Osteocyte (in vitro differentiated cells): Measurements from ENCODE around the gene NRXN2. TPM values are rescaled to one million over a fixed set of nuclear protein-coding genes. Genes with fewer than 3 reads are reported as not detected.
"Not testable (repeated sequence)": the region's sequence is repeated elsewhere in the genome, so short reads cannot be mapped to it uniquely, and the experiment has no call there.

ENCODE experiments used
- DNase-seq: peaks from one replicate; pipeline ENCODE4 v3.0.0; 2021; ENCODE audit warnings: mixed read lengths; ENCODE audit not compliant: unreplicated experiment; ENCODE audit errors: extremely low spot score
- H3K27ac Mint-ChIP-seq: one replicate; pipeline ENCODE4 v1.8.0; 2021; ENCODE audit warnings: mild to moderate bottlenecking, mixed read lengths; ENCODE audit not compliant: unreplicated experiment
- H3K27me3 Mint-ChIP-seq: one replicate; pipeline ENCODE4 v1.8.0; 2021; ENCODE audit warnings: mixed read lengths; ENCODE audit not compliant: unreplicated experiment
- H3K36me3 Mint-ChIP-seq: one replicate; pipeline ENCODE4 v1.8.0; 2021; ENCODE audit warnings: mixed read lengths; ENCODE audit not compliant: unreplicated experiment
- H3K4me1 Mint-ChIP-seq: one replicate; pipeline ENCODE4 v1.8.0; 2021; ENCODE audit warnings: mixed read lengths; ENCODE audit not compliant: unreplicated experiment
- H3K4me3 Mint-ChIP-seq: one replicate; pipeline ENCODE4 v1.8.0; 2021; ENCODE audit warnings: mild to moderate bottlenecking, moderate library complexity, mixed read lengths; ENCODE audit not compliant: unreplicated experiment
- H3K9me3 Mint-ChIP-seq: one replicate; pipeline ENCODE4 v1.8.0; 2021; ENCODE audit warnings: mixed read lengths; ENCODE audit not compliant: unreplicated experiment
- CTCF ChIP-seq: fragments of 200-600 bp; sonication (generic); IDR thresholded peaks from 2 replicates; pipeline ENCODE4 v1.5.0; 2021; ENCODE audit warnings: antibody characterized with exemption, mild to moderate bottlenecking, moderate library complexity
- total RNA-seq: library from RNA; stranded (reverse); gene quantifications from 2 replicates; pipeline ENCODE4 v1.2.1, GENCODE V29; 2021

The NRXN2 gene
- total RNA-seq, 1 donor from 2014 or later = 2.6 TPM

DNA sequence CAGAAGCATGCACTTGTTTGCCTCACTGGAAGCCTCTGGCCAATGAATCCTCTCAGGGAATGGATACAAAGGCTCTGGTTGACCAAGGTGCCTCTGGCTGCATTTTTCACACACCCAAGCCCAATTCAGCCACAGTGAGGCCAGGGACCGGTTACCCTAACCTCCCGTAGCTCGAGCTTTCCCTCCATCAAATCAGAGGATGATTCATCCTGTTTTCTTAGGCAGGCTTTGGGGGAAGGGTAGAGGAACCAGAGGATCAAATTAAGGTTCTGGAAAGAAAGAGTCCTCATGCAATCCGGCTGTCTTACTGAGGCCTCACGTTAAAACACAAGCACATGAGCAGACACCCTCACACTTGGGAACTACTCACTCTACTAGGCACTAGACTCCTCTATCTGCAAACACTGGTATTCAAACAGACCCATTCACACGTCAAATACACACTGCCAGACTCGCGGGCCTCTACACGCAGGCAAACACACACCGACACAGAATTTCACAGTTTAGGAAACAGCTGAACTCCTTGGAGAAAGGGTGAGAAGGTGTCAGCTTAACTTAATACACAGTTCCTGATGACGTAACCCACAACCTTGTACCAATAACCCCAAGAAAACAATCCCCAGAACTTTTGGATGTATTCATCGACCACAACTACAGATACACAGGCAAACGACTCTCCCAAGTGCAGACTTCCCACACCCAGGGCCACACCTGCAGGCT is 12.4 kb downstream of the NRXN2 start:
- TF ChIP-seq CTCF = no peak
- no peak overlapping the region for H3K27ac Mint-ChIP-seq
- no peak for DNase-seq
- peaks cover 17% of the 10 kb centered on the region for H3K4me1 Mint-ChIP-seq
- no peaks in the 10 kb centered on the region for H3K36me3 Mint-ChIP-seq
- peaks cover 39% of the 10 kb centered on the region for H3K27me3 Mint-ChIP-seq
- H3K4me3 Mint-ChIP-seq = no peak overlapping the region
- no peaks in the 10 kb centered on the region for H3K9me3 Mint-ChIP-seq

DNA sequence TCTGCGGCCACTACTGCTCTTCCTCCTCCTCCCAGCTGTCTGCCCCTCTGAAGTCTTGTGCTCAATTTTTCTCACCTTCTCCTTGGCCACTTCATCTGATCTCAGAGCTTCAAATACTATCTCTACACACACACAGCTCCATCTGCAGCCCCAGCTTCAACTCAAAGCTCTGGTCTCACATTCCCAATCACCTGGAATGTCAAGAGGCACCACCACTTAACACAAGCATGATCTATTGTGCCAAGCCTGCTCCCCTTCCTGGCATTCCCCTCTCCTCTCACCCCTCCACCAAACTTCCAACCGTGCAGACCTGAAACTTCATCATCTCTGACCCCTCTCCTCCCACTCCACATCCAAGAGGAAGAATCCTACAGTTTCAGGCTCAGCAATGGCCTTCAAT is 17.5 kb downstream of the NRXN2 start:
- no peak for TF ChIP-seq CTCF
- H3K27me3 Mint-ChIP-seq = peaks cover 53% of the 10 kb centered on the region
- H3K27ac Mint-ChIP-seq = no peak overlapping the region

DNA sequence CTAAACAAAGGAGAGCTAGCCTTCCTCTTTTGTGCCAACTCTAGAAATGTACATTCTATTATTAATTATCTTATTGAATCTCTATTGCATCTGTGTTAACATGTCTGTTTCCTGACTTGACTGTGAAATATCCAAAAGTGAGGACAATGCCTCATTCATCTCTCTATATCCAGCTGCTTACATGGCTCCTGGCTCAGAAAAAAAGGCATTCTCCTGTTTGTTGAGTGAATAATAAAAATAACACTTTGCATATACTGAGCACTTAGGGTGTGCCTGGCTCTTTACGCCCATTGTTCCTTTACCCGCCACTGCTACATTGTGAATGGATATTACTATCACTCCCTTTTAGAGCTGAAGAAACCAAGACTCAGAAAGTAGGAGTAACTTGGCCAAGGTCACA is 19.9 kb downstream of the NRXN2 start:
- peaks cover 58% of the 10 kb centered on the region for H3K27me3 Mint-ChIP-seq
- no peaks in the 10 kb centered on the region for H3K36me3 Mint-ChIP-seq
- no peaks in the 10 kb centered on the region for H3K4me1 Mint-ChIP-seq
- no peaks in the 10 kb centered on the region for H3K9me3 Mint-ChIP-seq
- no peak overlapping the region for H3K27ac Mint-ChIP-seq
- no peak overlapping the region for H3K4me3 Mint-ChIP-seq
- DNase-seq = no peak
- no peak for TF ChIP-seq CTCF

More for the DNA sequence above, 17.5 kb downstream of the NRXN2 start:
- Mint-ChIP-seq H3K9me3 (no peaks in the 10 kb centered on the region), H3K4me1 (peaks cover 5% of the 10 kb centered on the region), H3K36me3 (no peaks in the 10 kb centered on the region), H3K4me3 (no peak overlapping the region)
- DNase-seq = no peak

- not testable (repeated sequence) for DNase-seq, H3K4me3 Mint-ChIP-seq, H3K36me3 Mint-ChIP-seq, H3K9me3 Mint-ChIP-seq, H3K27ac Mint-ChIP-seq, H3K4me1 Mint-ChIP-seq
- H3K27me3 Mint-ChIP-seq = peaks cover 68% of the 10 kb centered on the region
Measured at GRCh38 chr11:64701956-64702355, 21.0 kb downstream of the NRXN2 start.

DNA sequence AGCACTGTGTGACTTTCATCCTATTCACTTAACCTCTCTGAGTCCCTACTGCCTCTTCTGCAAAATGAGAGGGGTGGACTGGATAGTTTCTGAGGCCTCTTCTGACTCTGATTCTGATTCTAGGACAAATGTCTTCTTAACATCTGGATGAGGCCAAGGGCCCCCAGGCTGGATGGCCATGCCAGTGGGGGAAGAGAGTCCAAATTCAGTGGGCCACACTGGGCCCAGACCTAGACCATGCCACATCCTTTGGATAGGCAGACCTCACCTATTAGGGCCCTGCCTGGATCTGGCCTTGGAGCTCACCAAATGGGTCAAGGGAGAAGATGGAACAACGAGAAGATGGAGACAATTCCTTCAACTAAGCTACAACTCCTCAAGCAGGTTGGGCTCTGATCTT is 24.6 kb downstream of the NRXN2 start:
- no peak for DNase-seq
- Mint-ChIP-seq H3K4me3 (no peak overlapping the region), H3K4me1 (no peaks in the 10 kb centered on the region), H3K9me3 (no peaks in the 10 kb centered on the region), H3K36me3 (no peaks in the 10 kb centered on the region), H3K27ac (no peak overlapping the region), H3K27me3 (peaks cover 73% of the 10 kb centered on the region)
- TF ChIP-seq CTCF = no peak
